GM23338 (cell line): Measurements from ENCODE around the gene ECE1. TPM values are rescaled to one million over a fixed set of nuclear protein-coding genes. Genes with fewer than 3 reads are reported as not detected.

Experiments used
- ATAC-seq: fragments of 200-7000 bp; cut with Tn5 transposase; 3 replicates; pipeline ENCODE4 v1.9.1; 2020
- DNase-seq: peaks from one replicate; pipeline ENCODE4 v3.0.0-alpha.2; 2015; ENCODE audit warnings: low spot score
- H2AFZ ChIP-seq: fragments of 200-600 bp; sonication (generic); 2 replicates; pipeline ENCODE4 v1.8.0; 2016; ENCODE audit warnings: antibody characterized with exemption, mild to moderate bottlenecking, moderate library complexity
- H3F3A ChIP-seq: fragments of 200-600 bp; sonication (generic); replicated peaks from 2 replicates; pipeline ENCODE4 v1.8.0; 2017; ENCODE audit warnings: antibody characterized with exemption, mixed run types, low read depth
- H3K27ac ChIP-seq: fragments of 200-600 bp; sonication (generic); 2 replicates; pipeline ENCODE4 v1.6.1; 2016; ENCODE audit warnings: low read depth
- H3K27me3 ChIP-seq: fragments of 200-600 bp; sonication (generic); 2 replicates; pipeline ENCODE4 v1.8.0; 2016; ENCODE audit warnings: mild to moderate bottlenecking, mixed run types, moderate library complexity; ENCODE audit not compliant: insufficient read depth
- H3K36me3 ChIP-seq: fragments of 200-600 bp; sonication (generic); 2 replicates; pipeline ENCODE4 v1.8.0; 2016; ENCODE audit warnings: mild to moderate bottlenecking; ENCODE audit not compliant: insufficient read depth
- H3K4me1 ChIP-seq: fragments of 200-600 bp; sonication (generic); 2 replicates; pipeline ENCODE4 v1.8.0; 2016; ENCODE audit warnings: mild to moderate bottlenecking, moderate library complexity; ENCODE audit not compliant: insufficient read depth
- H3K4me2 ChIP-seq: fragments of 200-600 bp; sonication (generic); 2 replicates; pipeline ENCODE4 v1.7.1; 2017; ENCODE audit warnings: mixed run types
- H3K4me3 ChIP-seq: fragments of 200-600 bp; sonication (generic); 2 replicates; pipeline ENCODE4 v1.6.1; 2016; ENCODE audit warnings: mixed run types
- H3K79me2 ChIP-seq: fragments of 200-600 bp; sonication (generic); replicated peaks from 2 replicates; pipeline ENCODE4 v1.8.0; 2017; ENCODE audit warnings: mild to moderate bottlenecking; ENCODE audit not compliant: insufficient read depth
- H3K9me2 ChIP-seq: fragments of 200-600 bp; sonication (generic); 2 replicates; pipeline ENCODE4 v1.8.0; 2017; ENCODE audit not compliant: insufficient read depth
- H4K20me1 ChIP-seq: fragments of 200-600 bp; sonication (generic); replicated peaks from 2 replicates; pipeline ENCODE4 v1.8.0; 2017; ENCODE audit warnings: mild to moderate bottlenecking; ENCODE audit not compliant: insufficient read depth
- H3K27ac Mint-ChIP-seq: 2 replicates; pipeline ENCODE4 v1.8.0; 2020; ENCODE audit warnings: inconsistent platforms, mild to moderate bottlenecking, moderate library complexity, mixed read lengths
- H3K27me3 Mint-ChIP-seq: 3 replicates; pipeline ENCODE4 v1.8.0; 2022; ENCODE audit warnings: low read depth, mild to moderate bottlenecking, moderate library complexity, mixed read lengths, inconsistent platforms; ENCODE audit not compliant: insufficient read depth, poor library complexity
- H3K36me3 Mint-ChIP-seq: 3 replicates; pipeline ENCODE4 v1.8.0; 2021; ENCODE audit warnings: low read depth, mild to moderate bottlenecking, inconsistent platforms, moderate library complexity, mixed read lengths
- H3K4me1 Mint-ChIP-seq: 3 replicates; pipeline ENCODE4 v1.8.0; 2020; ENCODE audit warnings: mild to moderate bottlenecking, inconsistent platforms, mixed read lengths
- H3K4me3 Mint-ChIP-seq: 3 replicates; pipeline ENCODE4 v1.8.0; 2021; ENCODE audit warnings: moderate library complexity, mild to moderate bottlenecking, inconsistent platforms, mixed read lengths
- H3K9me3 Mint-ChIP-seq: 3 replicates; pipeline ENCODE4 v1.8.0; 2020; ENCODE audit warnings: moderate library complexity, mild to moderate bottlenecking, inconsistent platforms, mixed read lengths
- CTCF ChIP-seq, 2 experiments: fragments of 200-600 bp in 1 of 2; sonication (generic) in 1 of 2; conservative IDR thresholded peaks; 2 replicates each; pipeline versions ENCODE4 v1.5.1 to v1.6.1; 2016 to 2017; ENCODE audit warnings: antibody characterized with exemption in 2 of 2, low read depth in 2 of 2, mild to moderate bottlenecking in 2 of 2, moderate library complexity in 1 of 2
- ZNF462 ChIP-seq: fragments of 250-450 bp; sonication (Bioruptor Pico); IDR thresholded peaks from 2 replicates; pipeline ENCODE4 v1.5.0; 2020; ENCODE audit warnings: mild to moderate bottlenecking, moderate library complexity
- polyA plus RNA-seq: library from polyadenylated mRNA; unstranded; fragments of >200 nt; fragmentation: Nextera tagmentation; extraction: Ambion mirVana; gene quantifications from 2 replicates; pipeline ENCODE4 v1.2.1, GENCODE V29; 2016
- total RNA-seq: library from RNA; depleted of rRNA; stranded (reverse); fragments of >200 nt; shearing (Covaris generic); gene quantifications from 2 replicates; pipeline ENCODE4 v1.2.3, GENCODE V29; 2014

Gene ECE1
- total and polyA plus RNA-seq, 2 experiments from 2014 or later, result 11.0 to 45.0 TPM

- TF ChIP-seq ZNF462 (CRISPR knock-in tag) (no peak), CTCF (conservative IDR thresholded peaks at IDR 0.05; ENCODE audit: low read depth in 2 of 2) (peak; percentile 71 to 72)
- no peak overlapping the region for H3K4me2 ChIP-seq
- no peaks in the 10 kb centered on the region for H3F3A ChIP-seq
- no peak overlapping the region for H3K4me3 ChIP-seq
- no peaks in the 10 kb centered on the region for H3K4me1 ChIP-seq
- H3K9me3 Mint-ChIP-seq, result no peaks in the 10 kb centered on the region; the same call in 2 of the 3 replicates
- ATAC-seq (peak; percentile 93), DNase-seq (peak; percentile 71)
- no peaks in the 10 kb centered on the region for H3K27me3 ChIP-seq
- H3K27ac Mint-ChIP-seq, result no peak overlapping the region
- no peak overlapping the region for H3K27ac ChIP-seq
- H3K9me2 ChIP-seq, result no peaks in the 10 kb centered on the region
- H2AFZ ChIP-seq, result no peak overlapping the region
- peaks cover 16% of the 10 kb centered on the region; the same call in 2 of the 3 replicates for H3K36me3 Mint-ChIP-seq
- H3K4me3 Mint-ChIP-seq, result no peak overlapping the region
- peaks cover 7% of the 10 kb centered on the region for H3K4me1 Mint-ChIP-seq
- no peaks in the 10 kb centered on the region; the same call in 1 of the 2 replicates for H3K36me3 ChIP-seq
- H4K20me1 ChIP-seq, result peaks cover 8% of the 10 kb centered on the region; the same call in 1 of the 2 replicates
- H3K27me3 Mint-ChIP-seq, result peaks cover 7% of the 10 kb centered on the region
- no peaks in the 10 kb centered on the region for H3K79me2 ChIP-seq
These were observed 45.1 kb downstream of the ECE1 start for GRCh38 chr1:21244986-21245687.
